NCI-H1105 treated with DMSO at 0.1 percent for 48 hours (cell line): Measurements from ENCODE around the gene STPG2.

Experiments used
- DNase-seq: peaks from one replicate; lab custom pipeline; 2025; lab: John Stamatoyannopoulos, UW

The STPG2 gene

GRCh38 chr4:97812768-97813167 is 330.5 kb downstream of the STPG2 start:
- DNase-seq: no peak

GRCh38 chr4:97786306-97786920 is 356.9 kb downstream of the STPG2 start:
- DNase-seq: no peak

GRCh38 chr4:97778174-97778573 is 365.1 kb downstream of the STPG2 start:
- DNase-seq: peak; percentile 6

- DNase-seq: no peak
Measured at GRCh38 chr4:97774347-97774989, 368.8 kb downstream of the STPG2 start.

GRCh38 chr4:97770222-97770621 is 373.1 kb downstream of the STPG2 start:
- no peak for DNase-seq

GRCh38 chr4:97762115-97762512 is 381.2 kb downstream of the STPG2 start:
- no peak for DNase-seq

- DNase-seq: no peak
Measured at GRCh38 chr4:97761445-97762114, 381.7 kb downstream of the STPG2 start.

- DNase-seq: no peak
Measured at GRCh38 chr4:97759785-97760184, 383.5 kb downstream of the STPG2 start.

- no peak for DNase-seq
Measured at GRCh38 chr4:97752599-97752998, 390.7 kb downstream of the STPG2 start.

- no peak for DNase-seq
Measured at GRCh38 chr4:97747945-97748344, 395.3 kb downstream of the STPG2 start.

- DNase-seq: peak; percentile 46
Measured at GRCh38 chr4:97720869-97721432, 422.3 kb downstream of the STPG2 start.

- DNase-seq: no peak
Measured at GRCh38 chr4:97691111-97691605, 452.1 kb downstream of the STPG2 start.

GRCh38 chr4:97670703-97671269 is 472.5 kb downstream of the STPG2 start:
- DNase-seq: no peak

GRCh38 chr4:97665553-97665952 is 477.7 kb downstream of the STPG2 start:
- no peak for DNase-seq

- no peak for DNase-seq
Measured at GRCh38 chr4:97664741-97665140, 478.5 kb downstream of the STPG2 start.

- no peak for DNase-seq
Measured at GRCh38 chr4:97662133-97662532, 481.1 kb downstream of the STPG2 start.

- no peak for DNase-seq
Measured at GRCh38 chr4:97656044-97656720, 487.1 kb downstream of the STPG2 start.

GRCh38 chr4:97653701-97654100 is 489.6 kb downstream of the STPG2 start:
- DNase-seq: no peak

- DNase-seq: peak; percentile 55
Measured at GRCh38 chr4:97646997-97647396, 496.3 kb downstream of the STPG2 start.

GRCh38 chr4:97645071-97645821 is 498.0 kb downstream of the STPG2 start:
- peak; percentile 17 for DNase-seq

- DNase-seq: no peak
Measured at GRCh38 chr4:97643179-97643578, 500.1 kb downstream of the STPG2 start.
